Adrenal gland (tissue), 12 donors: ENCODE results near the gene SLC9A9. TPM values are rescaled to one million over a fixed set of nuclear protein-coding genes. Genes with fewer than 3 reads are reported as not detected.

Source experiments
- DNase-seq, 7 donors: peaks; one replicate each; pipeline ENCODE4 v3.0.0-alpha.2; 2019 to 2020
- H3K27ac ChIP-seq, 5 donors: fragments of 200-600 bp; sonication (generic) in 4 of 5; 1 replicate in 3 of 5; 2 replicates in 2 of 5; pipeline versions ENCODE4 v1.5.1 to v1.8.0; 2016 to 2020; ENCODE audit warnings: mild to moderate bottlenecking in 1 of 5
- H3K27me3 ChIP-seq: fragments of 200-600 bp; 2 replicates; pipeline ENCODE4 v1.8.0; 2021
- H3K36me3 ChIP-seq, 2 donors: fragments of 200-600 bp; replicated peaks in 1 of 2; 1 replicate in 1 of 2; 2 replicates in 1 of 2; pipeline versions ENCODE4 v1.5.1 to v1.8.0; 2018 to 2022
- H3K4me1 ChIP-seq, 2 donors: fragments of 200-600 bp; replicated peaks in 1 of 2; 1 replicate in 1 of 2; 2 replicates in 1 of 2; pipeline versions ENCODE4 v1.5.1 to v1.8.0; 2018 to 2021
- H3K4me3 ChIP-seq, 4 donors: fragments of 200-600 bp; sonication (generic) in 3 of 4; one replicate each; pipeline ENCODE4 v1.5.1; 2016 to 2018
- H3K9me3 ChIP-seq, 3 donors: fragments of 200-600 bp; sonication (generic) in 1 of 3; replicated peaks in 1 of 3; 1 replicate in 2 of 3; 2 replicates in 1 of 3; pipeline versions ENCODE4 v1.5.1 to v1.8.0; 2016 to 2021
- CTCF ChIP-seq, 6 experiments: fragments of 450-650 bp in 4 of 6; fragments of 200-600 bp in 2 of 6; sonication (generic) in 1 of 6; IDR thresholded peaks; 1 replicate in 5 of 6; 2 replicates in 1 of 6; pipeline versions ENCODE4 v1.5.1 to v1.8.0; 2016 to 2021; ENCODE audit warnings: antibody characterized with exemption in 6 of 6, mild to moderate bottlenecking in 2 of 6, moderate library complexity in 1 of 6
- POLR2A ChIP-seq, 2 donors: fragments of 450-650 bp; IDR thresholded peaks; one replicate each; pipeline ENCODE4 v1.6.1; 2017; ENCODE audit warnings: antibody characterized with exemption in 2 of 2, mild to moderate bottlenecking in 2 of 2, moderate library complexity in 1 of 2
- WGBS, 4 donors: extraction: QIAGEN DNeasy Blood & Tissue Kit in 2 of 4; methylation state at CpG; one replicate each; pipeline versions ENCODE4 v1.1.5 to v1.1.7; 2013 to 2017; 5-methylcytosine and 5-hydroxymethylcytosine counted together
- intact Hi-C, 2 donors: fragments of 100-400 bp; cut with DNase I; formaldehyde crosslinking; loops; one replicate each; pipeline versions ENCODE4 v1.14.1 to v1.15.0; 2022 to 2023
- polyA plus RNA-seq, 3 donors: library from polyadenylated mRNA; stranded (reverse); fragments of 200-250 nt in 2 of 3; fragments of 350-450 nt in 1 of 3; fragmentation: Illumina TruSeq in 1 of 3; extraction: RNeasy Lipid Tissue Mini Kit (QIAGEN cat#74804) in 1 of 3; gene quantifications; one replicate each; pipeline ENCODE4 v1.2.3, GENCODE V29; 2013 to 2014
- total RNA-seq, 9 donors: library from RNA; depleted of rRNA in 4 of 9; stranded (reverse); fragments of >200 nt in 4 of 9; fragments of 120-200 nt in 1 of 9; fragmentation: NEBNext Ultra II Directional in 1 of 9; extraction: Animal tissue kit (Norgen Biotek cat#: 25700) in 1 of 9; gene quantifications; one replicate each; pipeline versions ENCODE4 v1.1.0 to v1.2.4, GENCODE V29; 2013 to 2023
- donor health status: healthy with polysubstance abuse.
- donor health status: Bipolar disorder and iron deficiency.
- donor health status: DM: yes; HTN: yes; CAD: no.
- donor health status: DM: no; HTN: no; CAD: no.
- donor health status: DM: no; HTN: no; CAD: no.
- donor health status: DM: yes; HTN: yes; CAD: no.

Gene SLC9A9
- total and polyA plus RNA-seq, 12 donors, result 4.2 to 23.7 (median 13.5) TPM

DNA sequence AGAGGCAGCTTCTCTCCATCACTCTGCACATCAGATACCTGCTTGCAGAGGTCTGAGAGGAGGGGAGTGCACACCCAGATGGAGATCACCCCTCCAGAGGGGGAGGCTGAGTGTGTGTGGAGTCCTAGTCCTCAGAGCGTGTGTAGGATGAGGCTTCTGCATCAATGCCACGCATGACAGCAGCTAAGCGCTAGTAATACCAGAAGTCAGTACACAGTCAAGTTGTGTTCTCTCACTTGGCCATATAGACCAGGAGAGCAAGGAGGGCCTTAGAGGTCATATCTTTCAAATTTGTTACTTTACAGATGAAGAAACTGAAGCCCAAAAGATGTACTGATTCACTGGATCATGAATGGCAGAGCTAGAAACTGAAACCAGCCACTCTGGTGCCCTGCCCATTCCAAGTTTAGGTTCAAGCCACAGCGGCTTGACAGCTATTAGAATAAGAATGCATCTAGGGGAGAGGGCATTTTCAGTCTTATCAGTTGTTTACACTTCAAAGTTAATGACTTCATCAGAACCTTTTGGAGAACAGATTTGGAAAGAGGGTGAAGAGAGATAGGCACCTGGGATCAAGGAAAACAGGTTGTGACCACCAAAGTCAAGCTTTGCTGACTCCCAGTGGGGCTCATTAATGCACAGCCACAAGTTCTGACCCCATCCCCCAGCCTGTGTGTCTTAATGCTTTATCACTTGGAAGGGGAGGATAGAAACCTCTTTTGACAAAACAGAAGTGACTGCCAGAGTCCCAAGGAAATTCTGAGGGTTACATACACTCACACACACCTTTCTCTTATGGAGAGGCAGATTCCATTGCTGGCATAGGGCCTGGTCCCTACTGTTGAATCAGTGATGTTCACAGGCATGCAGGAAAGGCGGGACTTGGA is 418.4 kb downstream of the SLC9A9 start:
- Histone ChIP-seq H3K27ac (no peak overlapping the region), H3K27me3 (no peaks in the 10 kb centered on the region), H3K4me1 (peaks cover 8 to 9% of the 10 kb centered on the region in 2 donors), H3K4me3 (no peak overlapping the region), H3K36me3 (no peaks in the 10 kb centered on the region), H3K9me3 (no peaks in the 10 kb centered on the region)
- intact Hi-C loops, result no loop called here
- no peak for DNase-seq
- TF ChIP-seq POLR2A (IDR thresholded peaks at IDR 0.05), result no peak
- no peak for TF ChIP-seq CTCF (IDR thresholded peaks at IDR 0.05)
- WGBS, 4 donors, result 84 to 95% (median 94%) methylated on average over 2 to 5 of the region's 5 CpGs

DNA sequence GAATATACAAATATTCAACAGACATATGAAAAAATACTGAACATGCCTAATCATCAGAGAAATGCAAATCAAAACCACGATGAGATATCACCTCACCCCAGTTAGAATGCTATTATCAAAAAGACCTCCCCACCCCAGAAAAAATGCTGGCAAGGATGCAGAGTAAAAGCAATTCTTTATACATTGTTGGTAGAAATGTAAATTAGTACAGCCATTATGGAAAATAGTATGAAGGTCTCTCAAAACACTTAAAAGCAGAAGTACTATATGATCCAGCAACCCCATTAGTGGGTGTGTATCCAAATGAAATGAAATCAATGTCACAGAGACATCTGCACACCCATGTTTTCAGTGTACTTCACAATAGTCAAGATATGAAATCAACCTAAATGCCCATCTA is 420.0 kb downstream of the SLC9A9 start:
- Histone ChIP-seq H3K9me3 (no peaks in the 10 kb centered on the region), H3K4me1 (peaks cover 2 to 5% of the 10 kb centered on the region in 2 donors), H3K4me3 (no peak overlapping the region), H3K36me3 (no peaks in the 10 kb centered on the region), H3K27ac (no peak overlapping the region), H3K27me3 (no peaks in the 10 kb centered on the region)
- no peak for TF ChIP-seq POLR2A (IDR thresholded peaks at IDR 0.05)
- no peak for TF ChIP-seq CTCF (IDR thresholded peaks at IDR 0.05)
- intact Hi-C loops, result no loop called here
- 85 to 92% (median 90%) methylated on average over 1 of the region's 1 CpG for WGBS, 4 donors
- no peak for DNase-seq

DNA sequence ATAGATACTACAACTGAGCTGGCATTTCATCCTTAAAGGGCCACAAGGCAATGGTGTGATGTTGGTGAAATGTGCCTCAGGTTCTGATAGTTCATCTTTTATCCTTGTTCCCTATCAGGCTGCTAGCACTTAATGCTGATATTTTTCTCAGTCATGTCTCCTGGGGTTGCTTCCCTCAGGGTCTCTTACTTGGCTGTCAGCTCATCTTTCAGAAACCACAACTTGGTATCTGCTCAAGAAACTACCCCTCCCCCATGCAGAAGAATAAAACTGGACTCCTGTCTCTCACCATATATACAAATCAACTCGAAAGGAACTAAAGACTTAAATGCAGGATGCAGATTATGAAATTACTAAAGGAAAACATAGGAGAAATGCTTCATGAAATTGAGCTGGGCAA is 420.6 kb downstream of the SLC9A9 start:
- no peak for DNase-seq
- Histone ChIP-seq H3K9me3 (no peaks in the 10 kb centered on the region), H3K4me1 (no peaks in the 10 kb centered on the region), H3K27ac (no peak overlapping the region), H3K27me3 (no peaks in the 10 kb centered on the region), H3K36me3 (no peaks in the 10 kb centered on the region), H3K4me3 (no peak overlapping the region)
- intact Hi-C loops, result no loop called here
- no peak for TF ChIP-seq POLR2A (IDR thresholded peaks at IDR 0.05)
- WGBS, 4 donors, result 68 to 81% (median 79%) methylated on average over 1 of the region's 1 CpG

DNA sequence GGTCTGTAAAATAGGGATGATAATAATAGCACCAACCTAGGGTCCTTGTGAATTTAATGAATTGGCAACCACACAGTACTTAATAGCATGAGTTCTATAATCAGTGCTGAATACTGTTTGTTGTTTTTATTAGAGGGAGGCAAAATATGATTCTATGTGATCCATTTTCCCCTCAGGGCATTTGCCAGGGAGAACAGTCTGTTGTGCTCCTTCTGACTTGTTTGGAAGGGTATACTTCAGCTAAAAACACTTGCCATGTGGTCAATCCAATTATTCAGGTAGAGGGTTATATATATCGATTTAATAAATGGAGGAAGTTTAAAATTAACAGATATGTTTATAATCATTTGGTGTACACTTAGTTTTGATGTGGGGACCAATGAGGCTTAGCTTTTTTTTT is 423.4 kb downstream of the SLC9A9 start:
- WGBS, 4 donors, result 90 to 100% (median 99%) methylated on average over 1 of the region's 1 CpG
- no peaks in the 10 kb centered on the region for H3K36me3 ChIP-seq
- H3K27me3 ChIP-seq, result no peaks in the 10 kb centered on the region
- intact Hi-C loops, result no loop called here
- H3K4me3 ChIP-seq, result no peak overlapping the region
- DNase-seq, result no peak
- no peaks in the 10 kb centered on the region for H3K9me3 ChIP-seq
- H3K4me1 ChIP-seq, result peaks cover 0 to 9% of the 10 kb centered on the region in 2 donors
- no peak for TF ChIP-seq CTCF (IDR thresholded peaks at IDR 0.05)
- TF ChIP-seq POLR2A (IDR thresholded peaks at IDR 0.05), result no peak
- H3K27ac ChIP-seq, result no peak overlapping the region

- H3K27ac ChIP-seq, result no peak overlapping the region
- H3K4me3 ChIP-seq, result no peak overlapping the region
- H3K4me1 ChIP-seq, result peaks cover 0 to 9% of the 10 kb centered on the region in 2 donors
- no peaks in the 10 kb centered on the region for H3K36me3 ChIP-seq
- H3K27me3 ChIP-seq, result no peaks in the 10 kb centered on the region
- DNase-seq, result no peak
- TF ChIP-seq POLR2A (IDR thresholded peaks at IDR 0.05) (no peak), CTCF (IDR thresholded peaks at IDR 0.05) (no peak)
- 38 to 52% (median 41%) methylated on average over 3 of the region's 3 CpGs for WGBS, 4 donors
- intact Hi-C loops, result no loop called here
- H3K9me3 ChIP-seq, result no peaks in the 10 kb centered on the region
Measured at GRCh38 chr3:143421556-143421955, 426.7 kb downstream of the SLC9A9 start.
